ENCODE results near the gene HSPG2.
A peak's percentile ranks its signal among the peaks of the same experiment; 100 is the strongest.

HSPG2 gene

DNA sequence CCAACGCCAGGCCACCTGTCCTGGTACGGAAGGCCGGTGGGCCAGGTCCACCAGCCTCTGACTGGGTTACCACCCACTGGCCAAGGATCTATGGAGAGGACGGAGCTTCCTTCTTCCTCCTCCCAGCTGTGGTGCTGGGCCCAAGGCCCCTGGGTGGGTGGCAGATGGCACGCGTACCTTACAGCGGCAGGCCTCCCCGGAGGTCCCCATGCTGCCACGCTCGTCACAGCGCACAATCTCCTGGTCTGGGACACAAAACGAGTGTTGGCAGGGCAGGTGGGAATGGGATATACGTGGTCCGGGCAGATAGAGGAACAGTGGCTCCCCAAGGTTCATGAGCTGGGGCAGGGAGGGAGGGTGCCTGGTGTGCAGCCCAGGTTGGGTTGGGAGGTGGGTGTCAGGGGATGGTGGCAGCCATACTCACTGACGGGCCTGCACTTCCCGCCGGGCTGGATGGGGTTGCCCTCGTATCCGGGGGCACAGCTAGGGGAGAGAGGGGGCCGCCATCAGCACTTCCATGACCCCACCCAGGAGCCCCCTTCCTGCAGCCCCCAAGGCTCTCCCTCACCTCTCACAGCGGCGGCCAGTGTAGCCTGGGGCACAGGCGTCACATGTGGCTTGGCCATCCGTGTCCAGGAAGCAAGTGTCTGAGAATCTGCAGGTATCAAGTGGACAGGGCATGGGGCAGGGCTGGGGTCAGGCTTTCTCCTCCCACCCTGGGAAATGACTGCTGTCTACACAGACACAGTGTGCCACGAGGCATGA is 58.9 kb downstream of the HSPG2 start:
- DNase-seq = no peak

GRCh38 chr1:21876267-21876666 is 60.8 kb downstream of the HSPG2 start:
- DNase-seq = no peak

- DNase-seq = no peak
Observed at GRCh38 chr1:21875621-21876063, 61.5 kb downstream of the HSPG2 start.

- DNase-seq = no peak
Observed at GRCh38 chr1:21874778-21875547, 62.1 kb downstream of the HSPG2 start.

GRCh38 chr1:21874328-21874727 is 62.8 kb downstream of the HSPG2 start:
- DNase-seq = no peak

DNA sequence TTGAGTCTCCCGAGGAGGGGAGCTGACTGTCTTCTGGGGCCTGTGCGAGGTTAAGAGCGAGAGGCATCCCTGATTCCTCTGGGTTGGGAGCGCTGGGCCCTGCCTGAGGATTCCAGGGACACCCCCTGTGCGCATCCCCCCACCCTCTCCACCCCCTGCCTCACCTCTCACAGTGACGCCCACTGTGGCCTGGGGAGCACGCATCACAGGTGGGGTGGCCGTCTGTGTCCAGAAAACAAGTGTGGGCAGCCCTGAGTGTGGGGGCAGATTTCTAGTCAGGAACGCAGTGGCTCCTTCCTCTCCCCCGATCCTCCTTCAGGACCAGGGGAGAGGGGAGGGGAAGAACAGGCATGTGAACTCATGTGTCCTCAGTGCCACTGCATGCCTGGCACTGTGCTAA is 63.3 kb downstream of the HSPG2 start:
- no peak for DNase-seq

- no peak for DNase-seq
Observed at GRCh38 chr1:21873174-21873573, 63.9 kb downstream of the HSPG2 start.

- DNase-seq = no peak
Observed at GRCh38 chr1:21872445-21873079, 64.5 kb downstream of the HSPG2 start.

- no peak for DNase-seq
Observed at GRCh38 chr1:21871943-21872342, 65.2 kb downstream of the HSPG2 start.

- DNase-seq = no peak
Observed at GRCh38 chr1:21870611-21871010, 66.5 kb downstream of the HSPG2 start.

GRCh38 chr1:21869620-21870121 is 67.4 kb downstream of the HSPG2 start:
- peak; percentile 61 for DNase-seq

GRCh38 chr1:21868941-21869454 is 68.1 kb downstream of the HSPG2 start:
- DNase-seq = no peak

DNA sequence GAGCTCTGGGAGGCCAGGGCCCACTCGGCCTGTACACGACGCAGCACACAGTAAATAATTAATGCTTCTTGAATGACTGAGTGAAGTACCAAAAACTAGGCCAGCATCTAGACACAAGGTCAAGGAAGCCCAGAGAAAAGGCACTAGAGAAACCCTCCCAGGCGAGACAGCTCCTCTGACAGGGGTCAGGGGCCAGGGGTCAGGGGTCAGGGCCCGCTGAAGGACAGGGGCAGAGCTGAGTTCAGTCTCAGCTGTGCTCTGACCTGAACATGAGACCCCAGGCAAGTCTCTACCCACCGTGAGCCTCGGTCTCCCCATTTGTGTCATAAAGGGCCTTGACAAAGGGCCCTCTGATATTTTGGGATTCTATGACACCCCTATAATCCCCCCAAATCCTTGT is 68.6 kb downstream of the HSPG2 start:
- no peak for DNase-seq

DNA sequence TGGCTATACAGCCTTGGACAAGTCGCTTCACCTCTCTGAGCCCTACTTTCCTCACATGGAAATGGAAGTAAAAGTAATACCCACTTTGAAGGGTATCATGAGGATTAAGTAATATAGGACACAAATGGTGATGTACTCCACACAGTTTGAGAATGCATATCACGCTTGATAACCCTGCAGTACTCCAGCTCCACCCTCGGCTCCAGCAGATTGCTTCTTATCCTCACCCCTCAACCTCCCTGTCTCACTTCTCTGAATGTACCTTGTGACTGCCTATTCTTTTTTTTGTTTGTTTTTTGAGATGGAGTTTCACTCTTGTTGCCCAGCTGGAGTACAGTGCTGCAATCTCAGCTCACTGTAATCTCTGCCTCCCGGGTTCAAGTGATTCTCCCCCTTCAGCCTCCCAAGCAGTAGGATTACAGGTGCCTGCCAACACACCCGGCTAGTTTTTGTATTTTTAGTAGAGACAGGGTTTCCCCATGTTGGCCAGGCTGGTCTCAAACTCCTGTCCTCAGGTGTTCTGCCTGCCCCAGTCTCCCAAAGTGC is 69.6 kb downstream of the HSPG2 start:
- DNase-seq = no peak

GRCh38 chr1:21866707-21867043 is 70.4 kb downstream of the HSPG2 start:
- DNase-seq = no peak

GRCh38 chr1:21865943-21866706 is 71.0 kb downstream of the HSPG2 start:
- no peak for DNase-seq

- no peak for DNase-seq
Observed at GRCh38 chr1:21865609-21865942, 71.5 kb downstream of the HSPG2 start.

- no peak for DNase-seq
Observed at GRCh38 chr1:21864730-21865129, 72.4 kb downstream of the HSPG2 start.

GRCh38 chr1:21863981-21864380 is 73.1 kb downstream of the HSPG2 start:
- DNase-seq = no peak

GRCh38 chr1:21861602-21862429 is 75.3 kb downstream of the HSPG2 start:
- DNase-seq = peak; percentile 79

DNA sequence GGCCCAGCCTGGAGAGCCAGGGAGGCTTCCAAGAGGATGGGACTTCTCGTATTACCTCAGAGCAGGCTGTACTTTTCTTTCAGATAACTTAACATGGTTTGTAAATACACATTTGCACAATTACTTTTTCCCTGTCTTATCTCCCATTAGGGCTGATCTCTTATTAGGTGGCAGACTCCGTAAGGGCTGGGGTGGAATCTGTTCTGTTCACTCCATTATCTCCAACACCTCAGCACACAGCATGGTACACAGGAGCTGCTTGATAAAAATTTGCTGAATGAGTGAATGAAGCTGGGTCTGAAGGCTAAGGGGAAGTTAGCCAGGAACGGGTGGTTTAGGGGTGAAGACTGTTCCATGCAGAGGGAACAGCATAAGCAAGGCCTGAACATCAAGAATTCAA is 76.1 kb downstream of the HSPG2 start:
- no peak for DNase-seq

All from HCEC 1CT (cell line).